Hematopoietic multipotent progenitor cell treated with erythropoietin and hydrocortisone succinate and interleukin-3 and kit ligand, for 4 days (in vitro differentiated cells): ENCODE measurements around the gene STRBP.
"Not testable (repeated sequence)": the region's sequence is repeated elsewhere in the genome, so short reads cannot be mapped to it uniquely, and the experiment has no call there.

ENCODE experiments used
- DNase-seq: peaks from one replicate; pipeline ENCODE4 v3.0.0-alpha.2; 2015

The STRBP gene

GRCh38 chr9:123246534-123246933 is 21.9 kb downstream of the STRBP start:
- peak; percentile 28 for DNase-seq

- DNase-seq: no peak
Measured at GRCh38 chr9:123239726-123240125, 28.7 kb downstream of the STRBP start.

DNA sequence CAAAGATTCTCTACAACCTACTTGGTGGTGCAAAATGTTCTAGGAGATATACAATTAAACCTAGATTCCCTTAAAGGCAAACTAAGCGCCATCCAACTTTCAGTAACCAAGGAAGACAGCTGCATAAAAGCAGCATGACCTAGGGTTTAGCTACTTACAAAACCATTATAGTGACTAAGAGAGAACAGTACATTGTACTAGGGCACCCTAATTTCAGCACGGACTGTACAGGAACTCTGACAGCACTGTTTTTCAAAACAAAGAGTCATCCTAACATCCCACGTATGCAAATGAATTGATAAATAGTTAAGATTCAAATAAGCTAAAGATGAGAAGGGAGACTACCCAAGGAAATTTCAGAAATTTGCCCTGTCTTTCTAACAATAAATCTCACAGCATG is 30.0 kb downstream of the STRBP start:
- no peak for DNase-seq

- no peak for DNase-seq
Measured at GRCh38 chr9:123237220-123237619, 31.2 kb downstream of the STRBP start.

DNA sequence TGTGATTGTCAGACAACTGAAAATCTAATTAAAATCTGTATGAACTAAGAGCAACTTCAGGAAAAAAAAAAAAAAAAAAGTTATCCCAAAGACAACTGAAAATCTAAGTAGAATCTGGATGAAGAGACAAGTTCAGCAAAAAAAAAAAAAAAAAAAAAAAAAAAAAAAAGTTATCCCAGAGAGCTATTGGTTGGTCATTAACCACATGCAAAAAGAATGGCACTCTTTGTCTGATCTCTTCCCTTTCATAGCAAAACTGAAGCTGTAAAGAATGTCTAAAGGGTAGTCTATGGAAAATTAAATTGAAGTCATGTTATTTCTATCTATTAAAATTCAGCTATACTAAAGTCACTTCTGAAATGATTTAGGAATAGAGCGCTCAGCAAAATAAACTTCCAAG is 32.9 kb downstream of the STRBP start:
- DNase-seq: peak; percentile 7

DNA sequence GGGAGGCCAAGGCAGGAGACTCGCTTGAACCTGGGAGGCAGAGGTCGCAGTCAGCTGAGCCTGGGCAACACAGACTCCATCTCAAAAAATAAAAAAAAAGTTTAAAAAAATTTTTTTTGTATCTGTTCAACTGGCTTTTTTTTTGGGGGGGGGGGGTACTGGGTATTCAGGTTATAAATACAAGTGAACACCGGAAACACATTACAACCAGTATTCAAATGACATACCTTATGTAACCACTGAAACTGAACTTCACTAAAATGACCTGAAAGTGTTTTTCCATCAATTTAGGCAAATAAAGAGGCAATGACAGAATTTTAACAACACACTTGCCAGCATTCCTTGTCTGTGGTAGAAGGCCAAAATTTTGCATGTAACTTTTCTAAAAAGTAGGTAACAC is 33.5 kb downstream of the STRBP start:
- no peak for DNase-seq

- DNase-seq: no peak
Measured at GRCh38 chr9:123232332-123232731, 36.1 kb downstream of the STRBP start.

DNA sequence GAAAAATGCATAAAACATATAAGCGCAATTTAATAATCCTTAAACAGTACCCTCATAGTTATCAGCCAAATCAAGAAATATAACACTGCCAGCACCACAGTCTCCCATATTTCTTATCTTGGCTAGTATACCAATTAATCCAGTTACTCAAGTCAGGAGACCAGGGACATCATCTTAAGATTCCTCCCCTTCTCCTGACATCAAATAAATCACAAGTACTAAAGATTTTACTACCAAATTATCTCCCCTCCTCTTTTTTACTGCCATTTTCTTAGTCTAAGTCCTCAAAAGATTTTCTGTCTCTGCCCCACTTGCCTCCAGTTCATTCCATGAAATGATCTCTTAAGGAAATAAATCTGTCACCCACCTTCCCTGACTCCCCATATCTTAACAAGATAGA is 37.0 kb downstream of the STRBP start:
- no peak for DNase-seq

- no peak for DNase-seq
Measured at GRCh38 chr9:123228967-123229366, 39.4 kb downstream of the STRBP start.

- DNase-seq: peak; percentile 15
Measured at GRCh38 chr9:123225995-123226394, 42.4 kb downstream of the STRBP start.

- peak; percentile 68 for DNase-seq
Measured at GRCh38 chr9:123225374-123225813, 43.0 kb downstream of the STRBP start.

DNA sequence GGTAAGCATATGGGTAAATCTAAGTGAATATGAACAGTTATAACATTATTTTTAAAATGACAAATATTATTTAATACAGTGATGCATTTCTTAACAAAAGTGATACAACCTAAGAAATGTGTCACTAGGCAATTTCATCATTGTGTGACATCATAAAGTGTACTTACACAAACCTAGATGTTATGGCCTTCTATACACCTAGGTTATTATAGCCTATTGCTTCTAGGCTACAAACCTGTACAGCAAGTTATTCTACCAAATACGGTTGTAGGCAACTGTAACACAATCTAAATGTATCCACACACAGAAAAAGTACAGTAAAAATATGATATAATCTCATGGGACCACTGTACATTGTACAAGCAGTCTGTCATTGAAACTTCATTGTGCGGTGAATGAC is 48.3 kb downstream of the STRBP start:
- DNase-seq: no peak

DNA sequence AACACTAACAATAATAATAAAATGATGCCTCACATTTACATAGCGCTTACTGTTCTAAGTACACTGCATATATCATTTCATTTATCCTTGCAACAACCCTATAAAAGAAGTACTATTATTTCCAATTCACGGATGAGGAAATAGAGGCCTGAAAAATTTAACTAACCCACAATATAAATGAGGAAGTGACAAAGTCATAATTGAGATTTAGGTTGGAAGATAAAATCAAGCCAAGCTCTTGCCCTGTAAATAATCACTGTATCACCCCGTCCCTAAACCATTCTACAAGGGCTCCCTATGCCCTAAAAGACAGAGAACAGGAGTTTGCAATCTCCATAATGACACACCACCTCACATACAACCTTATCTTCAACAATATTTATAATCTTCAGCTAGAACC is 49.6 kb downstream of the STRBP start:
- peak; percentile 36 for DNase-seq

GRCh38 chr9:123217128-123217654 is 51.2 kb downstream of the STRBP start:
- no peak for DNase-seq

DNA sequence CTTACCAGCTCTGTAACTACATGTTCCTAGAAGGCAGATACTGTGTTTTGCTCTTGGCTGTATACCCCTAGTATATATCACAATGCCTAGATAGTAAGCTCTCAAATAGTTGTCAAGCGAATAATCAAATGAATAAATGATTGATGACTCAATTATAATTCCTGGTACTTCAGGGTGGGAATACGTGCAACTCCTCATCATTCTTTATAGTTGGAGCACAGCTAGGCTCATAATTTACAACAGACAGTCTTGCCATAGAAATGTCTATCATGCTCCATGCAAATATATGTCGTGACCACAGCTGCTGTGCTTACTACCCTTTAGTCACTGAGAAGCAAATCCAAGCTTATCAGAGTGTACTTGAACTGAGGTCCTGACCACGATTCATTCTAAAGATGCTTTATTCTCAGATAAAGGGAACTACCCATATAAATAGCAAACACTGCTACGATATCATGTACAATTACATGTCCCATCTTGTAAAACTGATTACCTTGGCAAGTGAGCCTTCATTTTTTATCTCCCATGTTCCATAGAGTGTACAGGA is 52.1 kb downstream of the STRBP start:
- peak; percentile 67 for DNase-seq

DNA sequence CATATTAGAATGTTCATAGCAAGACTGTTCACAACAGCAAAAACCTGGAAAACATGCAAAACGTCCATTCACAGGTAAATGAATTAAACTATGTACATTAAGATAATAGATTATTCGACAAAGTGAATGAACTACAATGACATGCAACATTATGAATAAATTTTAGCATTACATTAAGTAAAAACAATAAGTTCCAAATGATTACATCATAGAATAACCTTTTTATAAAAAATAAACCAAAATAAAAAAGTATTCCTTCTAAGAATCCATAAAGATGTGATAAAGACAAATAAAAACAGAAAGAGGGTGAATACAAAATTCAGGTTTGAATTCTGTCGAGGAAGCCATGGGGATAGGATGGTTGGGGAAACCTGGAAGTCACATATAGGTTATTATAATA is 57.3 kb downstream of the STRBP start:
- DNase-seq: no peak

DNA sequence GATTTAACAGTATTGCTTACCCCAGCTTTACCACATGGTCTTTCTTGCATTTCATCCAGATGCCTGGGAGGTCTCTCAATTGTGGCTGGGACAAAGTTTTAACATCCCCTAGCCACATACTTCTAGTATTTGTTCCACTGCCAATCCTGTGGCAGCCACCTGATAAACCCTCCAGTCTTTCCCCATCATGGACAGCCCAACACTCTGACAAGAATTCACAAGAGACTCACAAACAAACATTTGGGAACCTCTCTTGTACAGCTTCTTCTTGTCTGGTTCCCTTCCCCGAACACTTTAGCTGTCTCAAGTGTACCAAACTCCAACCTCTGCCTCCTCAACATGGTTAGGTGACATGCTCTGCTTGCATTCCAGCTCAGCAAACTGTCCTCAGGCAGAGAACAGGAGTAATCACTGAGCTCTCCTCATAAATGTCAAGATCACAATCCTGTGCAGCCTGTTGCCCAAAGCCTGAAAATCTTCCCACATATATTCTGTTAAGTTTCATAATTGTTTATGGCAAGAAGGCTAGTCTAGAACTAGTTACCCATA is 59.7 kb downstream of the STRBP start:
- DNase-seq: no peak

- DNase-seq: no peak
Measured at GRCh38 chr9:123206065-123206464, 62.3 kb downstream of the STRBP start.

DNA sequence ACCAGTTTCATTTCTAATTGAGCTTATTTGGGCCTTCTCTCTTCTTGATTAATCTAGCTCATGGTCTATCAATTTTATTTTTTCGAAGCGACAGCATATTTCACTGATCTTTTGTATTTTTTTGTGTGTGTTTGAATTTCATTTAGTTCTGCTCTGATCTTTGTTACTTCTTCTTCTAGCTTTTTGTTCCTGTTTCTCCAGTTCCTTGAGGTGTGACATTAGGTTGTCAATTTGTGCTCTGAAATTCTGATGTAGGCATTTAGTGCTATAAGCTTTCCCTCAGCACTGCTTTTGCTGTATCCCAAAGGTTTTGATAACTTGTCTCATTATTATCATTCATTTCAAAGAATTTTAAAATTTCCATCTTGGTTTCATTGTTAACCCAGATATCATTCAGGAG is 67.3 kb downstream of the STRBP start:
- no peak for DNase-seq

DNA sequence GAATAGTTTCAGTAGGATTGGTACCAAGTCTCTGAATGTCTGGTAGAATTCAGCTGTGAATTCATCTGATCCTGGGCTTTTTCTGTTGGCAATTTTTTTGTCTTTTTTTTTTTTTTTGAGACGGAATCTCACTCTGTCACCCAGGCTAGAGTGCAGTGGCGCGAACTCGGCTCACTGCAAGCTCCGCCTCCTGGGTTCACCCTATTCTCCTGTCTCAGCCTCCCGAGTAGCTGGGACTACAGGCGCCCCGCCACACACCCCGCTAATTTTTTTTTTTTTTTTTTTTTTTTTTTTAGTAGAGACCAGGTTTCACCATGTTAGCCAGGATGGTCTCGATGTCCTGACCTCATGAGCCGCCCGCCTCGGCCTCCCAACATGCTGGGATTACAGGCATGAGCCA is 67.9 kb downstream of the STRBP start:
- DNase-seq: not testable (repeated sequence)

DNA sequence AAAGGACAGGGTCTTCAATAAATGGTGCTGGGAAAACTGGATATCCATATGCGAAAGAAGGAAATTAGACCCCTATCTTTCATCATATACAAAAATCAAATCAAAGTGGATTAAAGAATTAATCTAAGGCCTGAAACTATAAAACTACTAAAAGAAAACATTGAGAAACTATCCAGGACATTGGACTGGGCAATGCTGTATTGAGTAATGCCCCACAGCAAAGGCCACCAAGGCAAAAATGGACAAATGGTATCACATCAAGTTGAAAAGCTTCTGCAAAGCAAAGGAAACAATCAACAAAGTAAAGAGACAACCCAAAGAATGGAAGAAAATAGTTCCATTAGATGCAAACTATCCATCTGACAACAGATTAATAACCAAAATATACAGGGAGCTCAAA is 72.3 kb downstream of the STRBP start:
- no peak for DNase-seq

- no peak for DNase-seq
Measured at GRCh38 chr9:123194023-123194422, 74.4 kb downstream of the STRBP start.

- no peak for DNase-seq
Measured at GRCh38 chr9:123191680-123192079, 76.7 kb downstream of the STRBP start.

DNA sequence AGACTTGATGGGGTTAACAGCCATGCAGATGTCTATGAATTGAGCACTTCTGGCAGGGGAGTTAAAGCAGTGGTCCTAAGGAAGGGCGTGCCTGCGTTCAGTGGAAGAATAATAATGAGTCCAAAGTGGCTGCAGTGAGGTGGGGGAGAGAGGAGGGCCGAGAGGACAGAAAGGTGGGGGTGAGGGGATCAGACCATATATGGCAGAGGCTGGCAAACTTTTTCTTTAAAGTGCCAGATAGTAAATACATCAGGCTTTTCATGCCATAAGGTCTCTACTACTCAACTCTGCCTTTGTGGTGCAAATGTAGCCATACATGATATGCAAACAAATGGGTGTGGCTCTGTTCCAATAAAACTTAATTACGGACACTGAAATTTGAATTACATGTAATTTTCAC is 77.1 kb downstream of the STRBP start:
- no peak for DNase-seq

DNA sequence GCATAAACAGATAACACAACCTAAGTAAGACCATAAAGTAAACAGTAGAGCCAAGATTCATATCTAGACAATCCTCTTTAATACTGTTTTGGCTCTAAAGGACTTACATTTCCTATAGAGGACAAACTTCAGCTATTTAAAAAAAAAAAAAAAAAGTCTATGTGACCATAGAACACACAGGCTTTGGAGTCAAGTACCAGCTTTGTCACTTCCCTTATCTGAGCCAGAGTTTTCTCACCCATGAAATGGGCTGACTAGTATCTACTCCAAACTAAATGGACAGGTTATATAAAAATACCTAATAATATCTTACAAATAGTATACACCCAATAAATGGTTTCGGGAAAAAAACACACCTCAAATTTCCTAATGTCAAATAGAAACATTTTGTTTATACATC is 81.3 kb downstream of the STRBP start:
- no peak for DNase-seq
